Keratinocyte (primary cell): ENCODE data around the gene ACSF3. TPM values are rescaled to one million over a fixed set of nuclear protein-coding genes. Genes with fewer than 3 reads are reported as not detected.

Experiments
- DNase-seq: peaks from one replicate; pipeline ENCODE4 v3.0.0-alpha.2; 2011; ENCODE audit warnings: low read depth, missing footprints, low spot score
- FAIRE-seq: peaks from 2 replicates; lab custom pipeline; 2011; peaks lifted over from hg19 to GRCh38; lab: Jason Lieb, UNC
- H2AFZ ChIP-seq: 2 replicates; pipeline ENCODE4 v1.6.0; 2012; ENCODE audit warnings: low read length, control low read depth, inconsistent platforms; ENCODE audit not compliant: control insufficient read depth
- H3K27ac ChIP-seq: 2 replicates; pipeline ENCODE4 v1.5.1; 2011; ENCODE audit warnings: low read length; ENCODE audit not compliant: control insufficient read depth, insufficient read depth
- H3K27me3 ChIP-seq: 3 replicates; pipeline ENCODE4 v1.6.0; 2011; ENCODE audit warnings: low read length; ENCODE audit not compliant: control insufficient read depth, insufficient read depth; ENCODE audit errors: extremely low read depth
- H3K36me3 ChIP-seq, 2 experiments: 2 replicates in 1 of 2; 3 replicates in 1 of 2; pipeline ENCODE4 v1.5.1; 2011; ENCODE audit warnings: low read length in 2 of 2, mild to moderate bottlenecking in 1 of 2; ENCODE audit not compliant: control insufficient read depth in 2 of 2, insufficient read depth in 2 of 2; ENCODE audit errors: extremely low read depth in 1 of 2
- H3K4me1 ChIP-seq: 3 replicates; pipeline ENCODE4 v1.5.1; 2011; ENCODE audit warnings: low read length; ENCODE audit not compliant: control insufficient read depth, insufficient read depth; ENCODE audit errors: extremely low read depth
- H3K4me2 ChIP-seq: 3 replicates; pipeline ENCODE4 v1.6.0; 2011; ENCODE audit warnings: low read depth, low read length; ENCODE audit not compliant: control insufficient read depth, insufficient read depth; ENCODE audit errors: extremely low read depth
- H3K4me3 ChIP-seq, 3 experiments: fragments of 200-600 bp in 1 of 3; sonication (generic) in 1 of 3; 2 replicates in 2 of 3; 3 replicates in 1 of 3; pipeline ENCODE4 v1.5.1; 2011 to 2016; ENCODE audit warnings: low read length in 3 of 3, mild to moderate bottlenecking in 3 of 3, control low read depth in 2 of 3, inconsistent platforms in 1 of 3, low read depth in 1 of 3, mixed read lengths in 1 of 3, mixed run types in 1 of 3, moderate library complexity in 1 of 3; ENCODE audit not compliant: control insufficient read depth in 2 of 3, insufficient read depth in 2 of 3; ENCODE audit errors: extremely low read depth in 1 of 3
- H3K79me2 ChIP-seq: 2 replicates; pipeline ENCODE4 v1.6.0; 2012; ENCODE audit warnings: low read length; ENCODE audit not compliant: control insufficient read depth, insufficient read depth
- H3K9ac ChIP-seq: 3 replicates; pipeline ENCODE4 v1.6.0; 2011; ENCODE audit warnings: low read length; ENCODE audit not compliant: control insufficient read depth, insufficient read depth; ENCODE audit errors: extremely low read depth
- H3K9me1 ChIP-seq: 3 replicates; pipeline ENCODE4 v1.6.0; 2011; ENCODE audit warnings: low read length; ENCODE audit not compliant: control insufficient read depth, insufficient read depth; ENCODE audit errors: extremely low read depth
- H3K9me3 ChIP-seq: 2 replicates; pipeline ENCODE4 v1.5.1; 2012; ENCODE audit warnings: low read depth, low read length; ENCODE audit not compliant: control insufficient read depth
- H4K20me1 ChIP-seq: 3 replicates; pipeline ENCODE4 v1.6.0; 2011; ENCODE audit warnings: low read length; ENCODE audit not compliant: control insufficient read depth, insufficient read depth; ENCODE audit errors: extremely low read depth
- EZH2 ChIP-seq: IDR thresholded peaks from one replicate; pipeline ENCODE4 v1.6.1; 2012; ENCODE audit warnings: inconsistent platforms, mild to moderate bottlenecking, low read length, moderate library complexity
- dilution Hi-C: fragments of 300-500 bp; cut with MboI; formaldehyde crosslinking; loops from one replicate; pipeline ENCODE4 v1.7.0; 2020; ENCODE audit warnings: low sequenced_read_pairs; ENCODE audit not compliant: extremely low pct_ligation_motif_present
- polyA plus RNA-seq, 5 experiments: library from polyadenylated mRNA; depleted of rRNA in 3 of 5; stranded (reverse) in 3 of 5; stranded (forward) in 1 of 5; unstranded in 1 of 5; fragments of >200 nt; gene quantifications; 1 replicate in 1 of 5; 2 replicates in 3 of 5; 3 replicates in 1 of 5; pipeline versions ENCODE4 v1.2.1 to v1.2.3, GENCODE V29; 2011 to 2012; ENCODE audit warnings: missing spikeins in 2 of 5, low read depth in 1 of 5, low replicate concordance in 1 of 5
- TF ChIP-seq, protein P1 (sequence below), 3 experiments: IDR thresholded peaks in 1 of 3; conservative IDR thresholded peaks in 1 of 3; optimal IDR thresholded peaks in 1 of 3; 2 replicates in 2 of 3; 3 replicates in 1 of 3; pipeline versions ENCODE3 to v1.5.1; 2011; ENCODE audit warnings: low read length in 3 of 3, mild to moderate bottlenecking in 3 of 3, moderate library complexity in 2 of 3, control low read depth in 1 of 3, inconsistent platforms in 1 of 3; ENCODE audit not compliant: insufficient read depth in 2 of 3; ENCODE audit errors: extremely low read depth in 1 of 3

The ACSF3 gene
- polyA plus RNA-seq, 1 donor (not counting 4 experiments of a cell fraction or from before 2014, with no cell fraction given) = 13.4 TPM

DNA sequence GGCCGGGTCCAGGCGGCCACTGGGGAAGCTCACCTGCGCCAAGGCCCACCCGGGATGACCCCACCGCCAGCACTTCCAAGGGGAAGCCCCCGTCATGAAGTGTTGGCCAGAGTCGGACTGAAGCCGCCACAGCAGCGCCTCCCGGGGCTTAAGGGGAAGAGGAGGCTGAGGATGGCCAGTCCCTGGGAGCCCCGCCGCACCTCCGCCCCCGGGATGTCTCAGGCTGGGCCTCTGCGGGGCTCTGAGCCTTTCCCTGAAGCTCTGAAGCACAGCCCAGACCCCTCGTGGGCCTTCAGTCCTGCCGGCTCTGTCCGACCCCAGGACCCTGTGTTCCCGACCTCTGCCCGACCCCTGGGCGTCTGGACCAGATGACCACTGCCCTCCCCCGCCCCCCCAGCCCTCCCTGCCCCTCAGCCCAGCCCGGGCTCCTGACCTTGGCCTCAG is 42.8 kb upstream of the ACSF3 start:
- Histone ChIP-seq H4K20me1 (peaks cover under 1% of the 10 kb centered on the region), H2AFZ (no peak overlapping the region), H3K9ac (no peak overlapping the region), H3K4me2 (no peak overlapping the region), H3K36me3 (no peaks in the 10 kb centered on the region), H3K4me1 (peaks cover 8% of the 10 kb centered on the region), H3K27ac (no peak overlapping the region), H3K79me2 (no peaks in the 10 kb centered on the region), H3K9me3 (no peaks in the 10 kb centered on the region), H3K27me3 (peaks cover 61% of the 10 kb centered on the region), H3K9me1 (no peaks in the 10 kb centered on the region), H3K4me3 (no peak overlapping the region)
- dilution Hi-C loops = no loop called here
- no peak for FAIRE-seq
- no peak for DNase-seq
- TF ChIP-seq EZH2 = no peak
- TF ChIP-seq, protein P1, sequence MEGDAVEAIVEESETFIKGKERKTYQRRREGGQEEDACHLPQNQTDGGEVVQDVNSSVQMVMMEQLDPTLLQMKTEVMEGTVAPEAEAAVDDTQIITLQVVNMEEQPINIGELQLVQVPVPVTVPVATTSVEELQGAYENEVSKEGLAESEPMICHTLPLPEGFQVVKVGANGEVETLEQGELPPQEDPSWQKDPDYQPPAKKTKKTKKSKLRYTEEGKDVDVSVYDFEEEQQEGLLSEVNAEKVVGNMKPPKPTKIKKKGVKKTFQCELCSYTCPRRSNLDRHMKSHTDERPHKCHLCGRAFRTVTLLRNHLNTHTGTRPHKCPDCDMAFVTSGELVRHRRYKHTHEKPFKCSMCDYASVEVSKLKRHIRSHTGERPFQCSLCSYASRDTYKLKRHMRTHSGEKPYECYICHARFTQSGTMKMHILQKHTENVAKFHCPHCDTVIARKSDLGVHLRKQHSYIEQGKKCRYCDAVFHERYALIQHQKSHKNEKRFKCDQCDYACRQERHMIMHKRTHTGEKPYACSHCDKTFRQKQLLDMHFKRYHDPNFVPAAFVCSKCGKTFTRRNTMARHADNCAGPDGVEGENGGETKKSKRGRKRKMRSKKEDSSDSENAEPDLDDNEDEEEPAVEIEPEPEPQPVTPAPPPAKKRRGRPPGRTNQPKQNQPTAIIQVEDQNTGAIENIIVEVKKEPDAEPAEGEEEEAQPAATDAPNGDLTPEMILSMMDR (optimal IDR thresholded peaks at IDR 0.05 in 1 of 3, IDR thresholded peaks at IDR 0.05 in 1 of 3, conservative IDR thresholded peaks at IDR 0.05 in 1 of 3; ENCODE audit: extremely low read depth in 1 of 3, insufficient read depth in 2 of 3, low read length in 3 of 3) = no peak

DNA sequence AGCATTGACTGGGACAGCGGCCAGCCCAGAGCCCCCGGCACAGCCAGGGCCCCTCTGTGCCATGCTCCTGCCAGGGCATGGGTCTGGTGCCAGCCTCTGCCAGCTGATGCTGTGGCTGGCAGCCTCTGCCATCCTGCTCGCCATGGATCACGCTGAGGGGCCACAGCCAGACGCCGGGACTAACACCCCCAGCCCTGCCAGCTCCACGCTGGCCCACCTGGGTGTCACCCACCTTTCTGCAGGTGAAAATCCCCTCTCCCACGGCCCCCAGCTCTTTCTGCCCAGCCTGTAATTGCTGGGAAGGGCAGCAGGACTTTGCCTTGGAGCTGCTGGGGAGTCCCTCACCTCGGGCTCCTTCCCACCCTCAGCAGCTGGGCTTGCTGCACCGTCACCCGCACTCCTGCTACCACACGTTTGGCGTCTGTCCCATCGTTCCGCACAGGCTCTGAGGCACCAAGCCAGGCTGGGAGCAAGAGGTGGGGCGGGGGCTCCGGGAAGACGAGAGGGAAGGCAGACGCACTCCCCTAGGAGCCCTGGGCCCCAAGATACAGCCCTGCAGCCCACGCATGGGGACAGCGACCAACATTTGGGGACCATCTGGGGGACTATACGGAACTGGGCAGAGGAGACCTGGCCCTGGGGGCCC is 42.0 kb upstream of the ACSF3 start:
- Histone ChIP-seq H3K4me3 (peak overlapping the region; percentile 66 to 77 (median 67)), H3K9me1 (no peaks in the 10 kb centered on the region), H4K20me1 (peaks cover 3% of the 10 kb centered on the region), H3K9ac (peak overlapping the region; percentile 56), H3K9me3 (no peaks in the 10 kb centered on the region), H3K27me3 (peaks cover 63% of the 10 kb centered on the region), H3K27ac (no peak overlapping the region), H3K4me1 (peaks cover 8% of the 10 kb centered on the region), H3K4me2 (peak overlapping the region; percentile 94), H3K79me2 (no peaks in the 10 kb centered on the region), H3K36me3 (no peaks in the 10 kb centered on the region), H2AFZ (no peak overlapping the region)
- FAIRE-seq = no peak
- no peak for TF ChIP-seq EZH2
- TF ChIP-seq, protein P1 (optimal IDR thresholded peaks at IDR 0.05 in 1 of 3, IDR thresholded peaks at IDR 0.05 in 1 of 3, conservative IDR thresholded peaks at IDR 0.05 in 1 of 3; ENCODE audit: extremely low read depth in 1 of 3, insufficient read depth in 2 of 3, low read length in 3 of 3) = no peak
- dilution Hi-C loops = no loop called here
- no peak for DNase-seq
